ES-I3 (cell line): ENCODE results near the gene RASGEF1C.

Experiments
- H3K36me3 ChIP-seq: 2 replicates; pipeline ENCODE4 v1.6.1; 2013; ENCODE audit warnings: mild to moderate bottlenecking, low read length, control low read depth, moderate library complexity; ENCODE audit not compliant: insufficient read depth
- H3K4me1 ChIP-seq: 2 replicates; pipeline ENCODE4 v1.6.1; 2013; ENCODE audit warnings: mild to moderate bottlenecking, control low read depth, low read length; ENCODE audit not compliant: insufficient read depth
- H3K9ac ChIP-seq: 2 replicates; pipeline ENCODE4 v1.6.1; 2013; ENCODE audit warnings: low read depth, mild to moderate bottlenecking, low read length, moderate library complexity
- H3K9me3 ChIP-seq: 2 replicates; pipeline ENCODE4 v1.6.1; 2013; ENCODE audit warnings: mild to moderate bottlenecking, low read length, moderate library complexity; ENCODE audit not compliant: control insufficient read depth, insufficient read depth

Gene RASGEF1C

GRCh38 chr5:180143656-180144364, 65.2 kb downstream of the RASGEF1C start:
- H3K4me1 ChIP-seq: no peaks in the 10 kb centered on the region

GRCh38 chr5:180142824-180143610, 66.0 kb downstream of the RASGEF1C start:
- Histone ChIP-seq H3K36me3 (no peaks in the 10 kb centered on the region), H3K9ac (no peak overlapping the region), H3K4me1 (no peaks in the 10 kb centered on the region), H3K9me3 (peaks cover 3% of the 10 kb centered on the region; the same call in 1 of the 2 replicates)

More at GRCh38 chr5:180143656-180144364, 65.2 kb downstream of the RASGEF1C start:
- Histone ChIP-seq H3K9me3 (peaks cover 3% of the 10 kb centered on the region; the same call in 1 of the 2 replicates), H3K36me3 (no peaks in the 10 kb centered on the region), H3K9ac (no peak overlapping the region)

GRCh38 chr5:180142021-180142765, 66.8 kb downstream of the RASGEF1C start:
- no peaks in the 10 kb centered on the region for H3K36me3 ChIP-seq
- no peak overlapping the region for H3K9ac ChIP-seq
- no peaks in the 10 kb centered on the region for H3K4me1 ChIP-seq
- peaks cover 3% of the 10 kb centered on the region; the same call in 1 of the 2 replicates for H3K9me3 ChIP-seq

- no peaks in the 10 kb centered on the region; the same call in 1 of the 2 replicates for H3K9me3 ChIP-seq
- H3K4me1 ChIP-seq: no peaks in the 10 kb centered on the region
- H3K36me3 ChIP-seq: no peaks in the 10 kb centered on the region
- H3K9ac ChIP-seq: no peak overlapping the region
Observed at GRCh38 chr5:180141068-180141660, 67.8 kb downstream of the RASGEF1C start.

- Histone ChIP-seq H3K4me1 (no peaks in the 10 kb centered on the region), H3K36me3 (no peaks in the 10 kb centered on the region), H3K9ac (no peak overlapping the region), H3K9me3 (no peaks in the 10 kb centered on the region)
Observed at GRCh38 chr5:180140571-180140970, 68.4 kb downstream of the RASGEF1C start.

GRCh38 chr5:180140079-180140554, 68.9 kb downstream of the RASGEF1C start:
- Histone ChIP-seq H3K4me1 (no peaks in the 10 kb centered on the region), H3K9me3 (no peaks in the 10 kb centered on the region), H3K9ac (no peak overlapping the region), H3K36me3 (no peaks in the 10 kb centered on the region)

GRCh38 chr5:180139731-180140055, 69.3 kb downstream of the RASGEF1C start:
- H3K36me3 ChIP-seq: no peaks in the 10 kb centered on the region
- no peaks in the 10 kb centered on the region for H3K9me3 ChIP-seq
- no peaks in the 10 kb centered on the region for H3K4me1 ChIP-seq
- H3K9ac ChIP-seq: no peak overlapping the region

GRCh38 chr5:180138976-180139730, 69.9 kb downstream of the RASGEF1C start:
- Histone ChIP-seq H3K36me3 (no peaks in the 10 kb centered on the region), H3K9me3 (no peaks in the 10 kb centered on the region), H3K4me1 (no peaks in the 10 kb centered on the region), H3K9ac (no peak overlapping the region)

- Histone ChIP-seq H3K36me3 (no peaks in the 10 kb centered on the region), H3K9ac (no peak overlapping the region), H3K4me1 (no peaks in the 10 kb centered on the region), H3K9me3 (no peaks in the 10 kb centered on the region)
Observed at GRCh38 chr5:180138214-180138975, 70.6 kb downstream of the RASGEF1C start.

- Histone ChIP-seq H3K4me1 (no peaks in the 10 kb centered on the region), H3K9ac (no peak overlapping the region), H3K9me3 (no peaks in the 10 kb centered on the region), H3K36me3 (no peaks in the 10 kb centered on the region)
Observed at GRCh38 chr5:180137401-180138213, 71.4 kb downstream of the RASGEF1C start.

- Histone ChIP-seq H3K36me3 (no peaks in the 10 kb centered on the region), H3K4me1 (no peaks in the 10 kb centered on the region), H3K9ac (no peak overlapping the region), H3K9me3 (no peaks in the 10 kb centered on the region)
Observed at GRCh38 chr5:180136630-180137381, 72.2 kb downstream of the RASGEF1C start.
